ENCODE data around the gene OR51B2.
"Not testable (repeated sequence)": the region's sequence is repeated elsewhere in the genome, so short reads cannot be mapped to it uniquely, and the experiment has no call there.

OR51B2 gene, protein sequence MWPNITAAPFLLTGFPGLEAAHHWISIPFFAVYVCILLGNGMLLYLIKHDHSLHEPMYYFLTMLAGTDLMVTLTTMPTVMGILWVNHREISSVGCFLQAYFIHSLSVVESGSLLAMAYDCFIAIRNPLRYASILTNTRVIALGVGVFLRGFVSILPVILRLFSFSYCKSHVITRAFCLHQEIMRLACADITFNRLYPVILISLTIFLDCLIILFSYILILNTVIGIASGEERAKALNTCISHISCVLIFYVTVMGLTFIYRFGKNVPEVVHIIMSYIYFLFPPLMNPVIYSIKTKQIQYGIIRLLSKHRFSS

GRCh38 chr11:5324197-5324596, at the start of gene OR51B2:
TSS of gene OR51B2 (minus strand) at chr11:5324297. CDS start at chr11:5324297, 0 bp downstream.
- no peak within 1 kb of the TSS for H3K27ac ChIP-seq
- TF ChIP-seq ZFX (IDR thresholded peaks at IDR 0.05): no peak
- no peak for TF ChIP-seq CTCF (conservative IDR thresholded peaks at IDR 0.05)

DNA sequence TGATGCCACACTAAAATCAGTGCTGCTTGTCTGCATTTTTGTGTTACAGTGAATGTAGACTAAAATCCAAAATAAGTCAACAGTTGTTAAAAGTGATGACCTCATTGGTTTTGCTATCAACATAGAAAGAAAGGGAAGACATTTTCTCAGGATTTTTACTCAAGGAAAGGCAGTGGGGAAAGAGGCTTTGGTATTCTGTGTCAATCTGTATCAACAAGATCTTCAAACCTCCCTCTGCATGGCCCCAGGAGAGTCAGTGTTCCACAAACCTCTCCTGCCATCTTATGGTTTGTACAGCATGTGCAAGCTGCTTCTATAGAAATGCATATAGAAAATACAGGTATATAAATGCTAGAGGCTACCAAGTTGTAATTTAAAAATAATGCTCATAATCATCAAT, 45.7 kb upstream of the OR51B2 start:
- peak; percentile 23 for TF ChIP-seq CTCF (conservative IDR thresholded peaks at IDR 0.05)
- TF ChIP-seq ZFX (IDR thresholded peaks at IDR 0.05): no peak
- H3K27ac ChIP-seq: no peak overlapping the region

GRCh38 chr11:5368502-5369043, 44.5 kb upstream of the OR51B2 start:
- TF ChIP-seq CTCF (conservative IDR thresholded peaks at IDR 0.05) (no peak), ZFX (IDR thresholded peaks at IDR 0.05) (no peak)
- H3K27ac ChIP-seq: no peak overlapping the region

- H3K27ac ChIP-seq: no peak overlapping the region
- TF ChIP-seq CTCF (conservative IDR thresholded peaks at IDR 0.05): no peak
- TF ChIP-seq ZFX (IDR thresholded peaks at IDR 0.05): no peak
Measured at GRCh38 chr11:5367448-5368074, 43.5 kb upstream of the OR51B2 start.

GRCh38 chr11:5366856-5367255, 42.8 kb upstream of the OR51B2 start:
- H3K27ac ChIP-seq: no peak overlapping the region
- no peak for TF ChIP-seq CTCF (conservative IDR thresholded peaks at IDR 0.05)
- no peak for TF ChIP-seq ZFX (IDR thresholded peaks at IDR 0.05)

DNA sequence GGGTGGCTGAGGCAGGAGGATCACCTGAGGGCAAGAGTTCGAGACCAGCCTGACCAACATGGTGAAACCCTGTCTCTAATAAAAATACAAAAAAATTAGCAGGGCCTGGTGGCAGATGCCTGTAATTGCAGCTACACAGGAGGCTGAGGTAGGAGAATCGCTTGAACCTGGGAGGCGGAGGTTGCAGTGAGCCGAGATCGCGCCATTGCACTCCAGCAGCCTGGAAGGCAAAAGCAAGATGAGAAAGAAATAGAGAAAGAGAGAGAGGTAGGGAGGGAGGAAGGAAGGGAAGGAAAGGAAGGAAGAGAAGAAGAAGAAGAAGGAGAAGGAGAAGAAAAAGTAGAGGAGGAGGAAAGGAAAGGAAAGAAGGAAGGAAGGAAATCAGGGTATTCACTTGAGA, 42.3 kb upstream of the OR51B2 start:
- H3K27ac ChIP-seq: not testable (repeated sequence)

DNA sequence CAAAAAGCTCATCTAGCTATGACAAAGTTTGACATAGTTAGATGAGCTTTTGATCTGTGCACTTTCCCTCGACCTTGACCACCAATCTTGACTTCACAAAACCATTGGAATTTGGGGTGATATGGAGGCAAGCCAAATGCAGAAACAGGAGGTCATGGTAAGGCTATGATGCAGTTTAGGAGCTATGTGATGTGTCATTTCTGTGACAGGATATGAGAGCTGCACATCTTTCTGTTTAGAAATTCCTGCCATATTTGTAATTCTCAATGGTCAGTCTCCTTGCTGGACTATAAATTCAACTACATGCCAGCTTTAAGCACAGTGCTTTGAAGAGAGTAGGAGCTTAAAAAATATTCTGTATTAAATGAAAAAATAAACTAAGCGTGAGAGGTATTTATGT, 40.1 kb upstream of the OR51B2 start:
- TF ChIP-seq ZFX (IDR thresholded peaks at IDR 0.05): no peak
- no peak for TF ChIP-seq CTCF (conservative IDR thresholded peaks at IDR 0.05)
- no peak overlapping the region for H3K27ac ChIP-seq

Measured in C4-2B (cell line).